ENCODE results near the gene THSD4. TPM values are rescaled to one million over a fixed set of nuclear protein-coding genes. Genes with fewer than 3 reads are reported as not detected.

Gene THSD4
- total RNA-seq, 1 experiment from 2014 or later, result 0.29 TPM

- H3K4me1 ChIP-seq, result no peaks in the 10 kb centered on the region
- TF ChIP-seq CTCF (IDR thresholded peaks at IDR 0.05; ENCODE audit: insufficient read depth in 1 of 2, low read depth in 1 of 2, low read length in 1 of 2, severe bottlenecking in 1 of 2, unreplicated experiment in 1 of 2), result no peak
- intact Hi-C loops (cut with micrococcal nuclease; ENCODE audit: unreplicated experiment), result no loop called here
- H3K4me3 ChIP-seq (ENCODE audit: low read depth, low read length), result no peak overlapping the region
- Mint-ChIP-seq H3K4me3 (ENCODE audit: unreplicated experiment) (no peak overlapping the region), H3K9me3 (ENCODE audit: unreplicated experiment) (no peaks in the 10 kb centered on the region), H3K27me3 (ENCODE audit: insufficient read depth, unreplicated experiment) (no peaks in the 10 kb centered on the region), H3K27ac (ENCODE audit: unreplicated experiment) (no peak overlapping the region), H3K4me1 (ENCODE audit: low read depth, unreplicated experiment) (no peaks in the 10 kb centered on the region), H3K36me3 (ENCODE audit: insufficient read depth, unreplicated experiment) (peaks cover 38% of the 10 kb centered on the region)
- no TSS peak for BruUV-seq (replicated peaks)
- no peak for DNase-seq
- no peaks in the 10 kb centered on the region for H3K9me3 ChIP-seq
- H3K36me3 ChIP-seq (ENCODE audit: control insufficient read depth, insufficient read depth, low read length), result no peaks in the 10 kb centered on the region; the same call in 1 of the 2 replicates
- POLR2A ChIA-PET, result no interaction called here
- H3K27me3 ChIP-seq (replicated peaks; ENCODE audit: control insufficient read depth, insufficient read depth, low read length), result no peaks in the 10 kb centered on the region
- CTCF ChIA-PET, result no interaction called here
These were observed 715.7 kb downstream of the THSD4 start for GRCh38 chr15:71830981-71831380.

Other genes starting within 250 kb of the THSD4 start
- gene THAP10, start 223.0 kb upstream of the THSD4 start, total RNA-seq (2022), result 1.7 and 1.9 TPM in 2 replicates
- gene LRRC49, start 222.6 kb upstream of the THSD4 start, total RNA-seq (2022), result 0.82 and 2.1 TPM in 2 replicates